HCT116 (cell line): ENCODE measurements around the gene SPOCK3. TPM values are rescaled to one million over a fixed set of nuclear protein-coding genes. Genes with fewer than 3 reads are reported as not detected.

Experiments
- ATAC-seq: fragments of 200-7000 bp; cut with Tn5 transposase; 2 replicates; pipeline ENCODE4 v1.9.1; 2020; ENCODE audit warnings: mild to moderate bottlenecking, moderate library complexity
- BruUV-seq: library from RNA; stranded (reverse); fragments of 400-500 nt; replicated peaks from 2 replicates; lab custom pipeline; 2021; lab: Mats Ljungman, UMichigan
- CTCF ChIA-PET: fragments of 300-600 bp; sonication (Branson Sonifier 250); formaldehyde crosslinking; loops from one replicate; lab custom pipeline; 2021; ENCODE audit warnings: antibody characterized with exemption; lab: Charles Lee
- POLR2A ChIA-PET: fragments of 300-600, 350-600 bp; sonication (Branson Sonifier 250); formaldehyde crosslinking; loops from one replicate; lab custom pipeline; 2021; ENCODE audit warnings: antibody characterized with exemption; lab: Charles Lee
- RAD21 ChIA-PET, 2 experiments: fragments of 300-600 bp; sonication (Branson Sonifier 250); formaldehyde crosslinking; loops; one replicate each; lab custom pipeline; 2023; ENCODE audit warnings: low total read pairs in 2 of 2; ENCODE audit not compliant: uncharacterized antibody in 2 of 2, unreplicated experiment in 2 of 2, low non-redundant PET in 1 of 2; lab: Charles Lee
- DNase-seq: peaks from one replicate; pipeline ENCODE4 v3.0.0-alpha.2; 2010; ENCODE audit warnings: low read depth, low spot score
- H2AFZ ChIP-seq: fragments of 200-600 bp; shearing (Covaris generic), sonication (generic); 2 replicates; pipeline ENCODE4 v1.6.1; 2017; ENCODE audit warnings: low read depth, mixed run types, mixed read lengths, antibody characterized with exemption, low read length; ENCODE audit not compliant: poor library complexity, severe bottlenecking
- H3K27ac ChIP-seq: 2 replicates; pipeline ENCODE4 v1.5.1; 2012; ENCODE audit warnings: low read depth, low read length
- H3K27me3 ChIP-seq: fragments of 200-600 bp; sonication (generic); 2 replicates; pipeline ENCODE4 v1.6.1; 2016; ENCODE audit warnings: mixed run types, low read length, mixed read lengths; ENCODE audit not compliant: insufficient read depth
- H3K36me3 ChIP-seq, 2 experiments: fragments of 200-500 bp in 1 of 2; fragments of 200-600 bp in 1 of 2; sonication (Bioruptor generic) in 1 of 2; sonication (generic) in 1 of 2; 2 replicates each; pipeline versions ENCODE4 v1.5.1 to v1.6.1; 2014 to 2016; ENCODE audit warnings: low read length in 2 of 2, inconsistent platforms in 1 of 2, mixed read lengths in 1 of 2, mixed run types in 1 of 2; ENCODE audit not compliant: insufficient read depth in 2 of 2, control insufficient read depth in 1 of 2
- H3K4me1 ChIP-seq, 2 experiments: fragments of 200-600 bp in 1 of 2; sonication (generic) in 1 of 2; 2 replicates each; pipeline versions ENCODE4 v1.5.1 to v1.6.1; 2012 to 2017; ENCODE audit warnings: low read length in 2 of 2, inconsistent platforms in 1 of 2, mild to moderate bottlenecking in 1 of 2, mixed read lengths in 1 of 2, mixed run types in 1 of 2, moderate library complexity in 1 of 2; ENCODE audit not compliant: insufficient read depth in 2 of 2, control insufficient read depth in 1 of 2
- H3K4me2 ChIP-seq: fragments of 200-600 bp; sonication (generic); 2 replicates; pipeline ENCODE4 v1.6.1; 2017; ENCODE audit warnings: mixed run types, low read length, mixed read lengths
- H3K4me3 ChIP-seq, 2 experiments: fragments of 200-600 bp in 1 of 2; sonication (generic) in 1 of 2; replicated peaks in 1 of 2; 2 replicates each; pipeline ENCODE4 v1.5.1; 2011 to 2016; ENCODE audit warnings: low read length in 2 of 2, control low read depth in 1 of 2, low read depth in 1 of 2, mild to moderate bottlenecking in 1 of 2, mixed read lengths in 1 of 2, mixed run types in 1 of 2
- H3K79me2 ChIP-seq: fragments of 200-600 bp; sonication (generic); 2 replicates; pipeline ENCODE4 v1.6.1; 2017; ENCODE audit warnings: mild to moderate bottlenecking, mixed run types, low read length, moderate library complexity, mixed read lengths; ENCODE audit not compliant: insufficient read depth
- H3K9ac ChIP-seq: fragments of 200-600 bp; sonication (generic); 2 replicates; pipeline ENCODE4 v1.6.1; 2016; ENCODE audit warnings: low read length, mixed read lengths
- H3K9me2 ChIP-seq: fragments of 200-600 bp; sonication (generic), shearing (Covaris generic); 2 replicates; pipeline ENCODE4 v1.6.1; 2017; ENCODE audit warnings: mixed run types, mild to moderate bottlenecking, moderate library complexity; ENCODE audit not compliant: insufficient read depth
- H3K9me3 ChIP-seq, 2 experiments: fragments of 200-500 bp in 1 of 2; fragments of 200-600 bp in 1 of 2; sonication (Bioruptor generic) in 1 of 2; sonication (generic) in 1 of 2; 2 replicates each; pipeline ENCODE4 v1.6.1; 2014 to 2017; ENCODE audit warnings: low read length in 2 of 2, mixed read lengths in 2 of 2, inconsistent platforms in 1 of 2, low read depth in 1 of 2, mild to moderate bottlenecking in 1 of 2, mixed run types in 1 of 2, moderate library complexity in 1 of 2; ENCODE audit not compliant: control insufficient read depth in 1 of 2, insufficient read depth in 1 of 2
- H4K20me1 ChIP-seq: fragments of 200-600 bp; sonication (generic), shearing (Covaris generic); 2 replicates; pipeline ENCODE4 v1.6.1; 2017; ENCODE audit warnings: mixed run types, mild to moderate bottlenecking, moderate library complexity; ENCODE audit not compliant: insufficient read depth
- EZH2phosphoT487 ChIP-seq: fragments of 200-600 bp; IDR thresholded peaks from 2 replicates; pipeline ENCODE4 v1.6.1; 2018; ENCODE audit warnings: antibody characterized with exemption, borderline replicate concordance
- JUND ChIP-seq: IDR thresholded peaks from 2 replicates; pipeline ENCODE4 v1.6.1; 2012
- POLR2A ChIP-seq: IDR thresholded peaks from 2 replicates; pipeline ENCODE4 v1.7.0; 2011; ENCODE audit warnings: borderline replicate concordance; ENCODE audit not compliant: insufficient read depth, insufficient read length; ENCODE audit errors: extremely low read depth
- RAD21 ChIP-seq: IDR thresholded peaks from 2 replicates; pipeline ENCODE4 v1.6.1; 2012; ENCODE audit warnings: low read depth, mild to moderate bottlenecking
- SP1 ChIP-seq: IDR thresholded peaks from 2 replicates; pipeline ENCODE4 v1.6.1; 2012; ENCODE audit warnings: low read depth
- SRF ChIP-seq: IDR thresholded peaks from 2 replicates; pipeline ENCODE4 v1.6.1; 2012; ENCODE audit warnings: low read depth
- intact Hi-C: fragments of 100-400 bp; cut with micrococcal nuclease; formaldehyde crosslinking; loops from 2 replicates; pipeline ENCODE4 v1.10.0; 2022
- total RNA-seq: library from RNA; stranded (reverse); gene quantifications from one replicate; pipeline ENCODE4 v1.2.1, GENCODE V29; 2021; ENCODE audit not compliant: unreplicated experiment
- TF ChIP-seq, protein P1 (sequence below): IDR thresholded peaks from 2 replicates; pipeline ENCODE4 v1.6.1; 2011; ENCODE audit warnings: mild to moderate bottlenecking, low read length, moderate library complexity; ENCODE audit not compliant: insufficient replicate concordance; ENCODE audit errors: extremely low read depth
- TF ChIP-seq, protein P2 (sequence below): IDR thresholded peaks from 2 replicates; pipeline ENCODE4 v1.6.1; 2012
- TF ChIP-seq, protein P3 (sequence below): IDR thresholded peaks from 2 replicates; pipeline ENCODE4 v1.6.1; 2012; ENCODE audit warnings: low read depth

Gene SPOCK3
- total RNA-seq, 1 experiment from 2014 or later: 1.7 TPM

DNA sequence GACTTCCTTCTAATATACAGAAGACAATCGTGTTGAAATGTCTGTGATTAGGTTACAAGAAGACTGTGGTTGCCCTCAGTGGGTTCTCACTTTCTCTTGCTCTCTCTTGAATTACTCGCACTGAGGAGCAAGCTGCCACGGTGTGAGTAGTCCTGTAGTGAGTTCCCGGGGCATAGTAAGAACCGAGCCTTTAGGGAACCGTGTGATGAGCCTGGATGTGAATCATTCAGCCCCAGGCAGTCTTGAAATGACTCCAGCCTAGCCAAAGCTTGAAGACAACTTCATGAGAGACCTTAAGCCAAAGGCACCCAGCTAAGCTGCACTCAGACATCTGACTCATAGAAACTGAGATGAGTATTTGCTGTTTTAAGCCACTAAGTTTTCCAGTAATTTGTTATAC, 292.7 kb downstream of the SPOCK3 start:
- Histone ChIP-seq H3K79me2 (no peaks in the 10 kb centered on the region), H3K9me2 (no peaks in the 10 kb centered on the region), H3K4me2 (no peak overlapping the region), H3K27ac (no peak overlapping the region), H3K27me3 (no peaks in the 10 kb centered on the region), H3K4me1 (no peaks in the 10 kb centered on the region), H3K36me3 (no peaks in the 10 kb centered on the region), H3K9ac (no peak overlapping the region), H3K9me3 (no peaks in the 10 kb centered on the region), H4K20me1 (no peaks in the 10 kb centered on the region), H2AFZ (no peak overlapping the region), H3K4me3 (no peak overlapping the region)
- DNase-seq: peak; percentile 1
- CTCF ChIA-PET: no interaction called here
- RAD21 ChIA-PET: no interaction called here
- POLR2A ChIA-PET: no interaction called here
- no peak for ATAC-seq
- BruUV-seq: no TSS peak
- TF ChIP-seq RAD21 (no peak), JUND (no peak), POLR2A (no peak), SP1 (no peak), SRF (no peak), EZH2phosphoT487 (no peak)
- TF ChIP-seq, protein P1, sequence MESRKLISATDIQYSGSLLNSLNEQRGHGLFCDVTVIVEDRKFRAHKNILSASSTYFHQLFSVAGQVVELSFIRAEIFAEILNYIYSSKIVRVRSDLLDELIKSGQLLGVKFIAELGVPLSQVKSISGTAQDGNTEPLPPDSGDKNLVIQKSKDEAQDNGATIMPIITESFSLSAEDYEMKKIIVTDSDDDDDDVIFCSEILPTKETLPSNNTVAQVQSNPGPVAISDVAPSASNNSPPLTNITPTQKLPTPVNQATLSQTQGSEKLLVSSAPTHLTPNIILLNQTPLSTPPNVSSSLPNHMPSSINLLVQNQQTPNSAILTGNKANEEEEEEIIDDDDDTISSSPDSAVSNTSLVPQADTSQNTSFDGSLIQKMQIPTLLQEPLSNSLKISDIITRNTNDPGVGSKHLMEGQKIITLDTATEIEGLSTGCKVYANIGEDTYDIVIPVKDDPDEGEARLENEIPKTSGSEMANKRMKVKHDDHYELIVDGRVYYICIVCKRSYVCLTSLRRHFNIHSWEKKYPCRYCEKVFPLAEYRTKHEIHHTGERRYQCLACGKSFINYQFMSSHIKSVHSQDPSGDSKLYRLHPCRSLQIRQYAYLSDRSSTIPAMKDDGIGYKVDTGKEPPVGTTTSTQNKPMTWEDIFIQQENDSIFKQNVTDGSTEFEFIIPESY: no peak
- TF ChIP-seq, protein P2, sequence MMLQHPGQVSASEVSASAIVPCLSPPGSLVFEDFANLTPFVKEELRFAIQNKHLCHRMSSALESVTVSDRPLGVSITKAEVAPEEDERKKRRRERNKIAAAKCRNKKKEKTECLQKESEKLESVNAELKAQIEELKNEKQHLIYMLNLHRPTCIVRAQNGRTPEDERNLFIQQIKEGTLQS: no peak
- TF ChIP-seq, protein P3, sequence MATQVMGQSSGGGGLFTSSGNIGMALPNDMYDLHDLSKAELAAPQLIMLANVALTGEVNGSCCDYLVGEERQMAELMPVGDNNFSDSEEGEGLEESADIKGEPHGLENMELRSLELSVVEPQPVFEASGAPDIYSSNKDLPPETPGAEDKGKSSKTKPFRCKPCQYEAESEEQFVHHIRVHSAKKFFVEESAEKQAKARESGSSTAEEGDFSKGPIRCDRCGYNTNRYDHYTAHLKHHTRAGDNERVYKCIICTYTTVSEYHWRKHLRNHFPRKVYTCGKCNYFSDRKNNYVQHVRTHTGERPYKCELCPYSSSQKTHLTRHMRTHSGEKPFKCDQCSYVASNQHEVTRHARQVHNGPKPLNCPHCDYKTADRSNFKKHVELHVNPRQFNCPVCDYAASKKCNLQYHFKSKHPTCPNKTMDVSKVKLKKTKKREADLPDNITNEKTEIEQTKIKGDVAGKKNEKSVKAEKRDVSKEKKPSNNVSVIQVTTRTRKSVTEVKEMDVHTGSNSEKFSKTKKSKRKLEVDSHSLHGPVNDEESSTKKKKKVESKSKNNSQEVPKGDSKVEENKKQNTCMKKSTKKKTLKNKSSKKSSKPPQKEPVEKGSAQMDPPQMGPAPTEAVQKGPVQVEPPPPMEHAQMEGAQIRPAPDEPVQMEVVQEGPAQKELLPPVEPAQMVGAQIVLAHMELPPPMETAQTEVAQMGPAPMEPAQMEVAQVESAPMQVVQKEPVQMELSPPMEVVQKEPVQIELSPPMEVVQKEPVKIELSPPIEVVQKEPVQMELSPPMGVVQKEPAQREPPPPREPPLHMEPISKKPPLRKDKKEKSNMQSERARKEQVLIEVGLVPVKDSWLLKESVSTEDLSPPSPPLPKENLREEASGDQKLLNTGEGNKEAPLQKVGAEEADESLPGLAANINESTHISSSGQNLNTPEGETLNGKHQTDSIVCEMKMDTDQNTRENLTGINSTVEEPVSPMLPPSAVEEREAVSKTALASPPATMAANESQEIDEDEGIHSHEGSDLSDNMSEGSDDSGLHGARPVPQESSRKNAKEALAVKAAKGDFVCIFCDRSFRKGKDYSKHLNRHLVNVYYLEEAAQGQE: no peak
- intact Hi-C loops: no loop called here
